ENCODE data around the gene PRUNE2. TPM values are rescaled to one million over a fixed set of nuclear protein-coding genes. Genes with fewer than 3 reads are reported as not detected.

Gene PRUNE2
- polyA plus RNA-seq, 1 donor (not counting 4 experiments of a cell fraction or from before 2014, with no cell fraction given), result 0.41 TPM

DNA sequence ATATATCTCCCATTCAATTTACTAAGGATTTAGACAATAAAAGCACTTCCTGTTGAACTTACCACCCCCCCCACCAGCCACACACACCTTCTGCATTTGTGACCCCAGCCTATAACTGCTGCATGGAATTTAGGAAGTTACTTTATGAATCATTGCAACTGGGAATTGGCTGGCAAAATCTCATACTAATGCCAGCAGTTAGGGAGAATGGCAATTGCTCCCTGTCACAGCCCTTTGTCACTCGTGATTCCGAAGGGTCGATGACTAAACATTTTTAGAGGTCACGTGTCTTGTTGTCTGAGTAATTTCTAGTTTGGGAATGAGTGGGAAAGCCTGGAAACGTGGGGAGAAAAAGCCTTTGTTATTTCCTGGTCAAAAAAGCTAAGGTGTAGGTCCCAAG is 188.3 kb downstream of the PRUNE2 start:
- no peaks in the 10 kb centered on the region for H3K36me3 ChIP-seq (ENCODE audit: control insufficient read depth in 2 of 2, extremely low read depth in 1 of 2, insufficient read depth in 2 of 2, low read length in 2 of 2)
- H3K9me3 ChIP-seq (ENCODE audit: control insufficient read depth, low read depth, low read length), result no peaks in the 10 kb centered on the region
- DNase-seq (ENCODE audit: low read depth, low spot score) (no peak), FAIRE-seq (no peak)
- no peak overlapping the region for H3K9ac ChIP-seq (ENCODE audit: control insufficient read depth, extremely low read depth, insufficient read depth, low read length)
- H3K4me1 ChIP-seq (ENCODE audit: control insufficient read depth, extremely low read depth, insufficient read depth, low read length), result no peaks in the 10 kb centered on the region
- H3K27ac ChIP-seq (ENCODE audit: control insufficient read depth, insufficient read depth, low read length), result no peak overlapping the region
- H3K4me2 ChIP-seq (ENCODE audit: control insufficient read depth, extremely low read depth, insufficient read depth, low read depth, low read length), result no peak overlapping the region
- no peaks in the 10 kb centered on the region for H3K79me2 ChIP-seq (ENCODE audit: control insufficient read depth, insufficient read depth, low read length)
- TF ChIP-seq, protein P1, sequence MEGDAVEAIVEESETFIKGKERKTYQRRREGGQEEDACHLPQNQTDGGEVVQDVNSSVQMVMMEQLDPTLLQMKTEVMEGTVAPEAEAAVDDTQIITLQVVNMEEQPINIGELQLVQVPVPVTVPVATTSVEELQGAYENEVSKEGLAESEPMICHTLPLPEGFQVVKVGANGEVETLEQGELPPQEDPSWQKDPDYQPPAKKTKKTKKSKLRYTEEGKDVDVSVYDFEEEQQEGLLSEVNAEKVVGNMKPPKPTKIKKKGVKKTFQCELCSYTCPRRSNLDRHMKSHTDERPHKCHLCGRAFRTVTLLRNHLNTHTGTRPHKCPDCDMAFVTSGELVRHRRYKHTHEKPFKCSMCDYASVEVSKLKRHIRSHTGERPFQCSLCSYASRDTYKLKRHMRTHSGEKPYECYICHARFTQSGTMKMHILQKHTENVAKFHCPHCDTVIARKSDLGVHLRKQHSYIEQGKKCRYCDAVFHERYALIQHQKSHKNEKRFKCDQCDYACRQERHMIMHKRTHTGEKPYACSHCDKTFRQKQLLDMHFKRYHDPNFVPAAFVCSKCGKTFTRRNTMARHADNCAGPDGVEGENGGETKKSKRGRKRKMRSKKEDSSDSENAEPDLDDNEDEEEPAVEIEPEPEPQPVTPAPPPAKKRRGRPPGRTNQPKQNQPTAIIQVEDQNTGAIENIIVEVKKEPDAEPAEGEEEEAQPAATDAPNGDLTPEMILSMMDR (optimal IDR thresholded peaks at IDR 0.05 in 1 of 3, IDR thresholded peaks at IDR 0.05 in 1 of 3, conservative IDR thresholded peaks at IDR 0.05 in 1 of 3; ENCODE audit: extremely low read depth in 1 of 3, insufficient read depth in 2 of 3, low read length in 3 of 3), result no peak
- TF ChIP-seq EZH2 (IDR thresholded peaks at IDR 0.05; ENCODE audit: low read length), result no peak
- no peaks in the 10 kb centered on the region for H3K9me1 ChIP-seq (ENCODE audit: control insufficient read depth, extremely low read depth, insufficient read depth, low read length)
- no peaks in the 10 kb centered on the region for H4K20me1 ChIP-seq (ENCODE audit: control insufficient read depth, extremely low read depth, insufficient read depth, low read length)
- H3K4me3 ChIP-seq (ENCODE audit: control insufficient read depth in 2 of 3, extremely low read depth in 1 of 3, insufficient read depth in 2 of 3, low read depth in 1 of 3, low read length in 3 of 3), result no peak overlapping the region
- H3K27me3 ChIP-seq (ENCODE audit: control insufficient read depth, extremely low read depth, insufficient read depth, low read length), result no peaks in the 10 kb centered on the region
- dilution Hi-C loops (cut with MboI; ENCODE audit: extremely low pct_ligation_motif_present, low sequenced_read_pairs), result no loop called here
- H2AFZ ChIP-seq (ENCODE audit: control insufficient read depth, low read length), result no peak overlapping the region

DNA sequence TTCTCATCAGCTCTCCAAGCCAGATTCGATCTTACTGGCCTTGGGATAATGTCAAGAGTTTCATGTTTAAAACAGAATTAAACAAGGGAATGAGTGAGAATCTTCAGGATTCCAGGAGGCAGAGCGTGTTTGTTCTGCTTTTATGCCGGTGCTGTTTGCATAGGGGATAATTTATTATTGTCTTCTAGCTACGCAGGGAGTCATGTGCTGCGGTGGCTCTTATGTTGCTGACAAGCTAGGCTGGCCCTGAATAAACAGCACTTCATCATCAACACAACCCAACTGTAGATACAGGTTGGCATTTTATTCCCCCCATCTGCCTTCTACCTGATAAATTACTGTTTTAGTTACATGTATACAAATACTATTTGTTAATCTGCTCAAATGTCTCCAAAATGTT is 188.7 kb downstream of the PRUNE2 start:
- H3K36me3 ChIP-seq (ENCODE audit: control insufficient read depth in 2 of 2, extremely low read depth in 1 of 2, insufficient read depth in 2 of 2, low read length in 2 of 2), result no peaks in the 10 kb centered on the region
- no peaks in the 10 kb centered on the region for H3K9me3 ChIP-seq (ENCODE audit: control insufficient read depth, low read depth, low read length)
- TF ChIP-seq, protein P1 (optimal IDR thresholded peaks at IDR 0.05 in 1 of 3, IDR thresholded peaks at IDR 0.05 in 1 of 3, conservative IDR thresholded peaks at IDR 0.05 in 1 of 3; ENCODE audit: extremely low read depth in 1 of 3, insufficient read depth in 2 of 3, low read length in 3 of 3), result no peak
- TF ChIP-seq EZH2 (IDR thresholded peaks at IDR 0.05; ENCODE audit: low read length), result no peak
- no peak for DNase-seq (ENCODE audit: low read depth, low spot score)
- FAIRE-seq, result no peak
- no peaks in the 10 kb centered on the region for H3K27me3 ChIP-seq (ENCODE audit: control insufficient read depth, extremely low read depth, insufficient read depth, low read length)
- no peaks in the 10 kb centered on the region for H3K79me2 ChIP-seq (ENCODE audit: control insufficient read depth, insufficient read depth, low read length)
- H3K9ac ChIP-seq (ENCODE audit: control insufficient read depth, extremely low read depth, insufficient read depth, low read length), result no peak overlapping the region
- dilution Hi-C loops (cut with MboI; ENCODE audit: extremely low pct_ligation_motif_present, low sequenced_read_pairs), result no loop called here
- H3K4me2 ChIP-seq (ENCODE audit: control insufficient read depth, extremely low read depth, insufficient read depth, low read depth, low read length), result no peak overlapping the region
- no peak overlapping the region for H2AFZ ChIP-seq (ENCODE audit: control insufficient read depth, low read length)
- no peaks in the 10 kb centered on the region for H4K20me1 ChIP-seq (ENCODE audit: control insufficient read depth, extremely low read depth, insufficient read depth, low read length)
- H3K27ac ChIP-seq (ENCODE audit: control insufficient read depth, insufficient read depth, low read length), result no peak overlapping the region
- H3K4me3 ChIP-seq (ENCODE audit: control insufficient read depth in 2 of 3, extremely low read depth in 1 of 3, insufficient read depth in 2 of 3, low read depth in 1 of 3, low read length in 3 of 3), result no peak overlapping the region
- no peaks in the 10 kb centered on the region for H3K9me1 ChIP-seq (ENCODE audit: control insufficient read depth, extremely low read depth, insufficient read depth, low read length)
- no peaks in the 10 kb centered on the region for H3K4me1 ChIP-seq (ENCODE audit: control insufficient read depth, extremely low read depth, insufficient read depth, low read length)

Measured in keratinocyte (primary cell).